ENCODE data around the gene SAMMSON.

Gene SAMMSON

DNA sequence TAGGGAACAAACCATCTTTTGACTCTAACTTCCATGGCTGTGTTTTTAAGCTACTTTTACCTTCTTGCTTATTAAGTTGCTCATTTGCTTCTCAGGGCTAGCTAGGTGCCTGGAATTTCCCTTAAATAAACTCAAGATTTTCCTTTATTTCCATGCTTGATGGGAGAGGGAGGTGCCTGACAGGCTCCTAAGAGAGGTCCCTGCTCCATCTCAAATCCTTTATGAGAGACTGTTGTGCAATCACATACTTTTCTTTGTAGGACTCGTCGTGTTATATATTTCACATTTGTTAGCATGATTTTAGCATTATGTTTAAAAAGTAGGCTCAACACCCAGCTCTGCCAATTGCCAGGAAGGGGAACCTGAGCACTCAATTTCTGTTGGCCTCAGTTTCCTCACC is 95.7 kb downstream of the SAMMSON start:
- no peak for DNase-seq

DNA sequence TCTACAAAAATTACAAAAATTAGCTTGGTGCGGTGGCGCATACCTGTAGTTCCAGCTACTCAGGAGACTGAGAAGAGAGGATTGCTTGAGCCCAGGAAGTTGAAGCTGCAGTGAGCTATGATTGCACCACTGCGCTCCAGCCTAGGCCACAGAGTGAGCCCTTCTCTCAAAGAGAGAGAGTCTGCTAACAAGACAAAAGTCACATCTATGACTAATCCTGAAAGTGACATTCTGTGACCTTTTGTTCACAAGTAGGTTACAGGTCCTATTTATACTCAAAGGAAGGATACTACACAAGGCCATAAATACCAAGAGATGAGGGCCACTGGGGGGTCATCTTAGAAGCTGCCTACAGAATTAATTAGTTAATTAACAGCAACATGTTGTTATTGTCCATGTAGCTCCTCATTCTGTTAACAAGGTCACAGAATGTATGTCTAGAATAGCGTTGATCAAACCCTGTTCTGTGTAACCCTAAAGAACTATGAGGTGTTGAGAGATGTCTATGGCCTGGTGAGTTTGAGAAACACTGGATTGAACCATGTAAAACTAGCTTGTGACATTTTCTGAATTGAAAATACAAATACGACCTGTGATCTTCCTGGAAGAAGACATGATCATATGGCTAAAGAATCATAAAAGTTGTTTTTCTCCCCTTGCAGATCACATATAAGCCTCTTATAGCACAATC is 97.0 kb downstream of the SAMMSON start:
- DNase-seq = no peak

DNA sequence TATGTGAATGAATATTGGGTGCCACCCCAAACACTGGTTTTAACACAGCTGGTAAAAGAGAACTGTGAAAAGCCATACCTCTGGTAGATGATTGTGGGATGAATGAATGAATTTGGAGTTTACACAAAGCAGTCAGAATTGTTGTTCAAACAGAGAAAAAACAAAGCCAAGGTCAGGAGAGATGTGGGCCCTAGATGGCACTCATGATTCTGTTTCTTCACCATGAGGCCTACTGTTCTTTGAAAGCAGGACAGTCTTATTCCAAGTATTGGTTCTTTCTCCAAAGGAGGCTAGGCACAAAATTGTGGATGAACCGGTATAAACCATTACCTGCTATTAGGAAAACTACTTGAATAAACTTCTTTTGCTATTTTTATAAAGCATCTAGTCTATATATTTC is 97.6 kb downstream of the SAMMSON start:
- no peak for DNase-seq

DNA sequence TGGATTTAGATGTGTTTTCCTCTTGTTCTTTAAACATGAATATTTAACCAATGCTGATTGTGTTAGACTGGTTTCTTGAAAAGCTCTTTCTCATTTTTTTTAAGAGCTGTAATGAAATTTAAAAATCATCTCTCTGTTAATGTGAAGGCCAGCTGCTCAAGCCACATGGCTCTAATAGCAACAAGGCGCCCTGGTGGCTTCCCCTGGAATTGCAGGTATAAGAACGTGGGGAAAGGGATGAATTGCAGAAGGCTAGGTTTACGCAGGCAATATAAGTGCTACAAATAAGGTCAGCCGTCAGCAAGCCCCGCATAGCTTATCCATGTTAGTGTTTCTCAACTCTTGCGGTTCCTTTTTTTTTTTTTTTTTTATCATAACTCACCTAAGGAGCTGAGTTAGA is 108.5 kb downstream of the SAMMSON start:
- peak; percentile 35 for DNase-seq

DNA sequence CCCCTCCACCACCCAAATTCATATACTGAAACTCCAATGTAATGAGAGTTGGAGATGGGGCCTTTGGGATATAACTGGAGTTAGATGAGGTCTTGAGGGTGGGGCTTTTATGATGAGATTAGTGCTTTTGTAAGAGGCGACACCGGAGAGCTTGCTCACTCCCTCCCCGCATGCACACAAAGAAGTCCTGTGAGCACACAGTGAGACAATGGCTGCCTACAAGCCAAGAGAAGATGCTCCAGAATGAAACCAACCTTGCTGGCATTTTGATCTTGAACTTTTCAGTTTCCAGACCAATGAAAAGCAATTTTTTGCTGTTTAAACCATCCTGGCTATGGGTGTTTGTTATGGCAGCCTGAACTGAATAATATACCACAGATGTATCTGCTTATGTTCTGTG is 109.0 kb downstream of the SAMMSON start:
- DNase-seq = no peak

DNA sequence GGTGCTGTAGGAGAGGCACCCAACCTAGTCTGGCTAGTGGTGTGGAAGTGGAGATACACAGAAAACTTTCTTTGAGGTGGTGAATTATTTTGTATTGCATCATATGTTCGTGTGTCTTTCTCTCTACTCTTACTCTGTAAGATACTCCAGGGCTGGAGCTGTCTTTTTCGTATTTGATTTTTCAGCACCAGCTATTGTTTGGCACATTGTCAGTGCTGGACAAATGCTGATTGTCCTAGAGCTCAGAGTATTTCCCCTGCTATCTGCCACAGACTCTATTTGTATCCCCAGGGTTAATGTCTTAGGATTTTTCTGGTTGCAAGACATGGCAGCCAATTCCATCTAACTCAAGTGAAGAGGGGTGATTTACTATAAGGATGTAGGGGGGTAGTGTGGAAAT is 110.5 kb downstream of the SAMMSON start:
- DNase-seq = no peak

DNA sequence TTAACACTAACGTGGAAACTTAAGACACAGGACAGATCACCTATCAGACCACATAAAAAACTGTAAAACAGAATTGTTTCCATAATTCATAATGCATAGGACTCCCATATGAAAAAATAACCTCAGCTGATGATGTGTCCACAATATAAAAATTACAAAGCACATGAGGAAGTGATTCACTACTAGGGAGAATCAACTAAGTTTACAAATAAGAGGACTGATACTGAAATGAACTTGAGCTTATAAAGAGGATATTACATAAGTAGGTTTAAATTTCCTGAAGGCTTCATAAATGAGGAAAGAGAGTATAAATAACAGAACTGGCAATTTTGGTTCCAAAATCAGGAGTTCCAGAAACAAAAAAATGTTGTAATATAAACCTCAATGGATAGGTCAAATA is 111.9 kb downstream of the SAMMSON start:
- DNase-seq = no peak

DNA sequence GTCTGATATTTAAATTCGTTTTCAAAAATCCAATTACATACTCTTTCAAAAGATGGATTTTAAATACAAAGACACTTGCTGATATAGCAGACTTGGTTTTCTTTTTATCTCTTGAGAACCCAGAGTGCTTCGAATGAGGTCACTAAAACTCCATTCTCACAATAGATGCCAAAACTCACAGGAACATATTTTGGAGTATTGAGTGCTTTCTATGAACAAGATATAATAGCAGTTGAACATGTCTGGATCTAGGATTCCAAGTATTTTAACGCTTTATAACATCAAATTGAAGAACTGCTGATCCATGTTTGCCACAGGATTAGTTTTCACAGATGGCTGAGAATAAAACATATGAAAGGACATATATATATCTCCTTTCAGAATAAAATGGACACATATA is 113.2 kb downstream of the SAMMSON start:
- DNase-seq = no peak

DNA sequence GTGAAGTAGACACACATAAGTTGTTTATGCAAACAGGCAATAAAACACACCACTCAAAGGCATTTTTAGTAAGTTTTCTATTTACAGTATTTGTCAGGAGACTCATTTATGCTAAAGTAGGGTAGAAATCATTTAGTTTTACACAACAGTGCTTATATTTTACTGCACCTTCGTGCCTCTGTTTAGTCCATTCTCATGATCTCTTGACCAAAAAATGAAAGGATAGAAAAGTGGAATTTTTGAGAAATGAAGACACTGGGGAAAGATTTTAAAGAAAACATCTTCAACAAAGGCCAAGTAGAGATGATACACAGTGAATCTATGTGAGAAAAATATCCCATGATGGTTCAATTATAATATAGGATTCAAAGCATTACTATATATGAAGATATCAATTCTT is 114.9 kb downstream of the SAMMSON start:
- no peak for DNase-seq

DNA sequence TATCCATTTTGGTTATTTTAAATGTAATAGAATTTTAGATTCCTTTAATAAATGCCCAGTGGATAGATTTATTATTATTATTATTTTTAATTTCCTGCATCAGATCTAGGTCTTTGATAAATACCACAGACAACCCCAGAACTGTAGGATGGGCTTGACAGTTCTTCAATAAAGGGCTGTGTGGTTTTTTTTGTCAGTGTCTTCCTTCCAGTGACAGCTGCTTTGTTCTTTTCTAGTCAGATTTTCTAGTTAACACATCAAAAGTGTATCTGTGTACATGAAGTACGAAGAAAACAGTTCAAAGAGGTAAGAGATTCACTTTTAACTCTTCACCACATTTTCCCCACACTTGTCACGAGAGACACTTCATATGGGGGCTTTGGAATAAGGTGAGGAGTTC is 120.3 kb downstream of the SAMMSON start:
- DNase-seq = no peak
